Ovary (tissue), 9 donors: Measurements from ENCODE around the gene KRT85. TPM values are rescaled to one million over a fixed set of nuclear protein-coding genes. Genes with fewer than 3 reads are reported as not detected.

ENCODE experiments used
- DNase-seq, 5 donors: peaks; one replicate each; pipeline ENCODE4 v3.0.0-alpha.2; 2019 to 2020
- H3K27ac ChIP-seq, 2 donors: fragments of 200-600 bp; one replicate each; pipeline versions ENCODE4 v1.5.1 to v1.8.0; 2019 to 2022
- H3K27me3 ChIP-seq: fragments of 200-600 bp; one replicate; pipeline ENCODE4 v1.8.0; 2022
- H3K36me3 ChIP-seq: fragments of 200-600 bp; sonication (generic); one replicate; pipeline ENCODE4 v1.5.1; 2019
- H3K4me1 ChIP-seq: one replicate; pipeline ENCODE4 v1.8.1; 2013; ENCODE audit warnings: mild to moderate bottlenecking, moderate library complexity; ENCODE audit not compliant: insufficient read depth
- H3K4me3 ChIP-seq: fragments of 200-600 bp; sonication (generic); one replicate; pipeline ENCODE4 v1.5.1; 2017
- H3K9me3 ChIP-seq, 2 donors: fragments of 200-600 bp in 1 of 2; sonication (generic) in 1 of 2; one replicate each; pipeline versions ENCODE4 v1.5.1 to v1.8.1; 2013 to 2019; ENCODE audit warnings: mild to moderate bottlenecking in 1 of 2, moderate library complexity in 1 of 2
- CTCF ChIP-seq, 3 donors: fragments of 450-650 bp in 2 of 3; fragments of 200-600 bp in 1 of 3; IDR thresholded peaks; one replicate each; pipeline versions ENCODE4 v1.5.1 to v1.8.0; 2016 to 2022; ENCODE audit warnings: antibody characterized with exemption in 3 of 3, mild to moderate bottlenecking in 1 of 3
- EP300 ChIP-seq: sonication (generic); formaldehyde crosslinking; IDR thresholded peaks from one replicate; pipeline ENCODE4 v1.6.1; 2017; ENCODE audit warnings: antibody characterized with exemption
- POLR2A ChIP-seq: fragments of 450-650 bp; IDR thresholded peaks from one replicate; pipeline ENCODE4 v1.6.1; 2017; ENCODE audit warnings: antibody characterized with exemption, mild to moderate bottlenecking, moderate library complexity
- WGBS, 3 donors: extraction: QIAGEN DNeasy Blood & Tissue Kit in 1 of 3; methylation state at CpG; one replicate each; pipeline versions ENCODE4 v1.1.5 to v1.1.7; 2013 to 2017; 5-methylcytosine and 5-hydroxymethylcytosine counted together
- intact Hi-C, 4 donors: fragments of 100-400 bp; cut with DNase I; formaldehyde crosslinking; loops; one replicate each; pipeline versions ENCODE4 v1.11.0 to v1.15.1; 2022 to 2023
- polyA plus RNA-seq, 2 donors: library from polyadenylated mRNA; stranded (reverse); fragments of 200-250 nt in 1 of 2; fragments of 350-450 nt in 1 of 2; fragmentation: Illumina TruSeq in 1 of 2; extraction: RNeasy Lipid Tissue Mini Kit (QIAGEN cat#74804) in 1 of 2; gene quantifications; one replicate each; pipeline ENCODE4 v1.2.3, GENCODE V29; 2013 to 2014
- total RNA-seq, 7 donors: library from RNA; depleted of rRNA in 2 of 7; stranded (reverse); fragments of >200 nt in 2 of 7; fragmentation: NEBNext Ultra II Directional in 3 of 7; extraction: Animal tissue kit (Norgen Biotek cat#: 25700) in 3 of 7; gene quantifications; one replicate each; pipeline versions ENCODE4 v1.1.0 to v1.2.4, GENCODE V29; 2016 to 2023
- donor health status: DM: no; HTN: no; CAD: no; lungs with moderate emphysema.
- donor health status: DM: no; HTN: no; CAD: no.
- donor health status: Bipolar disorder and iron deficiency.
- donor health status: DM: yes; HTN: yes; CAD: no.
- donor health status: DM: no; HTN: no; CAD: no.
- donor health status: DM: yes; HTN: yes; CAD: no.

The KRT85 gene
- total and polyA plus RNA-seq, 9 donors, result not detected

- H3K27ac ChIP-seq, result no peak overlapping the region
- intact Hi-C loops, result no loop called here
- no peak for TF ChIP-seq POLR2A
- TF ChIP-seq EP300, result no peak
- TF ChIP-seq CTCF (IDR thresholded peaks at IDR 0.05), result no peak
- no peak overlapping the region for H3K4me3 ChIP-seq
- 82 to 86% (median 85%) methylated on average over 20 of the region's 20 CpGs for WGBS, 3 donors
- no peaks in the 10 kb centered on the region for H3K9me3 ChIP-seq
- DNase-seq, result no peak
- H3K36me3 ChIP-seq, result no peaks in the 10 kb centered on the region
- no peaks in the 10 kb centered on the region for H3K27me3 ChIP-seq
- H3K4me1 ChIP-seq, result no peaks in the 10 kb centered on the region
Measured at GRCh38 chr12:52356762-52357580, 10.3 kb downstream of the KRT85 start.

GRCh38 chr12:52356031-52356761 is 11.1 kb downstream of the KRT85 start:
- Histone ChIP-seq H3K4me1 (no peaks in the 10 kb centered on the region), H3K27ac (no peak overlapping the region), H3K9me3 (no peaks in the 10 kb centered on the region), H3K36me3 (no peaks in the 10 kb centered on the region), H3K27me3 (no peaks in the 10 kb centered on the region), H3K4me3 (no peak overlapping the region)
- intact Hi-C loops, result no loop called here
- WGBS, 3 donors, result 91 to 93% (median 93%) methylated on average over 56 of the region's 56 CpGs
- no peak for DNase-seq
- no peak for TF ChIP-seq CTCF (IDR thresholded peaks at IDR 0.05)
- no peak for TF ChIP-seq POLR2A

DNA sequence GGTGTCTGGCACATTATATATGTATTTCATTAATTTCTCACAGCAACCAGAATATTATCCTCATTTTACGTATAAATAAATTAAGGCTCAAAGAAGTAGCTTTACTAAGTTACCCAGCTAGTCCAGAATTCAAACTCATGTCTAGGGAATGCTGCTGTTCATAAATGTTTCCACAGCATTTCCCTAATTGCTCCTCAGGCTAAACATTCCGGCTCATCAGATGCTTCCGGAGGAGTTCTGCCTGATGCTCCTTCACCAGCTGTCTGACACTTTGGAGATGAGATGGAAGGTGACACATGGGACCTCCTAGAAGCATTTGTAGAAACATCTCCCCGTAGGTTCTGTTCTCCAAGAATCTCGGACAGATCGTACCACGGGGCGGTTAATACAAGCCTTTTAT is 12.1 kb downstream of the KRT85 start:
- TF ChIP-seq CTCF (IDR thresholded peaks at IDR 0.05) (no peak), EP300 (no peak)
- Histone ChIP-seq H3K4me1 (no peaks in the 10 kb centered on the region), H3K27me3 (no peaks in the 10 kb centered on the region), H3K9me3 (no peaks in the 10 kb centered on the region), H3K27ac (no peak overlapping the region), H3K36me3 (no peaks in the 10 kb centered on the region), H3K4me3 (no peak overlapping the region)
- 82 to 90% (median 84%) methylated on average over 8 of the region's 8 CpGs for WGBS, 3 donors
- no peak for DNase-seq
- intact Hi-C loops, result no loop called here

DNA sequence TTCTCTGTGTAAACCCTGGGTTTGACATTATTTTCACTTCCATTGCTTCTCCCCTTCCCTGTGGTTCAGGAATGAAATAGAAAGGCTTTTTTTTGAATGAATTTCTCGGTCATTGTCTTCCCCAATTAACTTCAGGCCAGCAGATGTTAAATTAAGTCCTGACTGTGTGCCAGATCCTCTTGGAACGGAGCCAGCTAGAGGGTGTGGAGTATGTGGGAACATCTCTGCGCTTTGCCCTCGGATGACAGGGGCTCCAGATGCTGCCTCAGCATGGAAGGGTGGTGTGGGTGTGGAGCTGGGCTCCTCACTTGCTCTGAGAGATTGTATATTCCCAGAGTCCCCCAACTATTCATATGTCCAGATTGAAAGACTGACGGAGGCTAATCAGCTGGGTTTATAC is 13.1 kb downstream of the KRT85 start:
- no peaks in the 10 kb centered on the region for H3K4me1 ChIP-seq
- 13 to 22% (median 13%) methylated on average over 5 of the region's 5 CpGs for WGBS, 3 donors
- intact Hi-C loops, result no loop called here

More for the DNA sequence above, 13.1 kb downstream of the KRT85 start:
- no peaks in the 10 kb centered on the region for H3K36me3 ChIP-seq
- no peak for DNase-seq
- no peak overlapping the region for H3K27ac ChIP-seq
- no peaks in the 10 kb centered on the region for H3K9me3 ChIP-seq
- H3K27me3 ChIP-seq, result no peaks in the 10 kb centered on the region
- TF ChIP-seq EP300 (no peak), CTCF (IDR thresholded peaks at IDR 0.05) (no peak), POLR2A (no peak)
- no peak overlapping the region for H3K4me3 ChIP-seq
